Left forelimb (tissue), 1 donor: ENCODE data around the gene NBEAL1.
"Not testable (repeated sequence)": the region's sequence is repeated elsewhere in the genome, so short reads cannot be mapped to it uniquely, and the experiment has no call there.

Source experiments
- DNase-seq: peaks from one replicate; pipeline ENCODE4 v3.0.0-alpha.2; 2018; ENCODE audit warnings: low spot score

The NBEAL1 gene

DNA sequence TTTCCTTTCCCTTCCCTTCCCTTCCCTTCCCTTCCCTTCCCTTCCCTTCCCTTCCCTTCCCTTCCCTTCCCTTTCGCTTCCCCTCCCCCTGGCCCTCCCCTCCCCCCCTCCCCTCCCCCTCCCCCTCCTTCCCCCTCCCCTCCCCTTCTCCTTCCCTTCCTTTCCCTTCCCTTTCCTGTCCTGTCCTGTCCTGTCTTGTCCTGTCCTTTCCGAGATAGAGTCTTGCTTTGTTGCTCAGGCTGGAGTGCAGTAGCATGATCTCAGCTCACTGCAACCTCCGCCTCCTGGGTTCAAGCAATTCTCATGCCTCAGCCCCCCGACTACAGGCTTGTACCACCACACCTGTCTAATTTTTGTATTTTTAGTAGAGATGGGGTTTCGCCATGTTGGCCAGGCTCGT lies 24.5 kb downstream of the NBEAL1 start:
- not testable (repeated sequence) for DNase-seq

DNA sequence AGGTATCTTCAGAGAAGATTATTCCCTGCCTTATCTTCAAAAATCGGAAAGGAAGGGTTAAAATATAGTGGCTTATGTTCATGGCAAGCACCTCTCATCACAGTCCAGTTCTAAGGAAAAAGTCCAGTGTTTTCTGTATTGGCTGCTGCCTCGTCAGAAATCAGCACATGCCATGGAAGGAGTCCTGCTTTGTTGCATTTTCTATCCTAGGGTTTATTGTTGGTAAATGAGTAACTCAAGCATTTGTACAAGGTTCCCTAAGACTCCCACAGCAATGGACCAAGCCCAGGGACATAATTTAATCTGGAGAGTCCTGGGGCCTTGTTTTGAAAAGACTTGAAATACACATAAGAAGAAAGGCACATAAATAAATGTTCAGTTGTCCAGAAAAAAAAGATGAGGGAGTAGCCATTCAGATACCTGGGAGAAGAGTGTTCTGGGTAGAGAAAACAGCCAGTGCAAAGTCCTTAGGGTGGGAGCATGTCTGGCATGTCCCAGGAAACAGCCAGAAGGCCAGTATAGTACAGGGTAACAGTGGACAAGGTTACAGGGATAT lies 26.4 kb downstream of the NBEAL1 start:
- no peak for DNase-seq

DNA sequence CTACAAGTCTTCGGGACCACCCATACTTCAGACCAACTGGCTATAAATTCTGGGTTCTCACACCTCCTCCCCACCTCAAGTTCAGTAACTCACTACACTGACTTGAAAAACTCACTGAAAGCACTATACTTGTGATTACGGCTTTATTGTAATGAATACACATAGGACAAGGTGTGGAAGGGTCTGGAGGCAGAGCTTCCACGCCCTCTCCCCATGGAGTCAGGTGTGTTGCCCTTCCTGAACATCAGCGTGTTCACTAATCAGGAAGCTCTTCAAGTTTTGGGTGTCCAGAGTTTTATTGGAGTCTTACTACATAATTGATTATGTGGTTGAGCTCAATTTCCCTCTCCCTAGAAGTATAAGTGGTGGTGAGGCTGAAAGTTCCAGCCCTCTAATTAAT lies 27.5 kb downstream of the NBEAL1 start:
- no peak for DNase-seq

DNA sequence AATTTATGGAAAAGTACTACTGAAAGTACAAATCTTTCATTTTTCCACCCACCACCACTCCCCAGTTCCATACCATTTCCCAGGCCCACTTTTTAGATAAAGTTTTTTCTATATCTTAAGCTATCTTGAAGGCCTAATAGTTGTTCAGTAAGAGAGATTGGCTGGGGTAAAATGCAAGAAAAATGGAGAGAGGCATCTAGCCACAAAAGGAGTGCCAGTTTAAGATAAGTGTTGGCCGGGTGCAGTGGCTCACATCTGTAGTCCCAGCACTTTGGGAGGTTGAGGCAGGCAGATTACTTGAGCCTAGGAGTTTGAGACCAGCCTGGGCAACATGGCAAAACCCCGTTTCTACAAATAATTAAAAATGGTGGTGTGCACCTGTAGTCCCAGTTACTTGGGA lies 28.6 kb downstream of the NBEAL1 start:
- no peak for DNase-seq

DNA sequence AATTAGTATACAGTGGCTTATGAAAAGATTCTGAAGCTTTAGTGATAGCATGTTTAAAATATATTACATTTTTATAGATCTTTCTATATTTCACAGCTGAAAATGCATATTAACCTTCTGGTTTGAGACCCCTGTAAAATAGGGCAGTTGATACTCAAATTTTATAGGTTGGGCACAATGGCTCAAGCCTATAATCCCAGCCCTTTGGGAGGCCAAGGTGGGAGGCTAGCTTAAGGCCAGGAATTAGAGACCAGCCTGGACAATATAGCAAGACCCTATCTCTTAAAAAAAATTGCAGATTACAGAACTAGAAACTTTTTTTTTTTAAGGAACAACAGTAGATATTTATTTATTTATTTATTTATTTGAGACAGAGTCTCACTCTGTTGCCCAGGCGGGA lies 31.2 kb downstream of the NBEAL1 start:
- DNase-seq = no peak

DNA sequence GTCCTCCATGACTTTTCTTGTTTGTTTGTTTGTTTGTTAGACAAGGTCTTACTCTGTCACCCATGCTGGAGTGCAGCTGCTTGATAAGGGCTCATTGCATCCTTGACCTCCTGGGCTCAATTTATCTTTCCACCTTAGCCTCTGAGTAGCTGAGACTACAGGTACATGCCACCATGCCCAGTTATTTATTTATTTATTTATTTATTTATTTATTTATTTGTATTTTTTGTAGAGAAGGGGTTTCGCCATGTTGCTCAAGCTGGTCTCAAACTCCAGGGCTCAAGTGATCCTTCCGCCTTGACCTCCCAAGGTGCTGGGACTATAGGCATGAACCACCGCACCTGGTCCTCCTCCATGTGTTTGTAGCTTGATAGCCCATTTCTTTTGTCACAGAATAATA lies 37.9 kb downstream of the NBEAL1 start:
- no peak for DNase-seq

DNA sequence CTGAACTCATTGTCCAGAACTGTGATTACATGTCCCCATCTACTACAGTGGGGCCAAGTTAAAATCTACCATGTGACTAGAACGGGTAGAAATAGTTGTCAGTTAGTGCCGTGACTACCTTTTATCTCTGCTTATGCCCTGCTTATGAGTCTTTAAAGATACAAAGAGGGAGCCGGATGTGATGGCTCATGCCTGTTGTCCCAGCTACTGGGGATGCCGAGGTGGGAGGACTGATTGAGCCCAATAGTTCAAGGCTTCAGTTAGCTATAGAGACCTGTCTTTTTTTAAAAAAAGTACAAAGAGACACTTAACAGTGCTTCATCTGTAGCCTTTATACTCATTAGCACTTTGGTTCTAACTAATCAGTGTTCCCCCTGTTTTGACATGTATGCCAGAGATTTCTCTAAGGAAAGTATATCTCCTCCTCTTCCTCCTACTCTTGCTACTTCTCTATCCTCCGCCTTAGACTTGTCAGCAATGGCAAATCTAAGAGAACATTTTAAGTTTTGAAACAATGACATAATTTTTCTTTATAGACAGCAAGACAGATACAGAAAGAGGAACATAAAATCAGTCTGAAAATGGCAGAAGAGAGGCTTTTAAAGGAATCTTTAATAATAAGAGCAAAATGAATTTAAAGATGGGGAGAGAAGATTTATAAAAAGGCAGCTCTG lies 45.0 kb downstream of the NBEAL1 start:
- DNase-seq = no peak

DNA sequence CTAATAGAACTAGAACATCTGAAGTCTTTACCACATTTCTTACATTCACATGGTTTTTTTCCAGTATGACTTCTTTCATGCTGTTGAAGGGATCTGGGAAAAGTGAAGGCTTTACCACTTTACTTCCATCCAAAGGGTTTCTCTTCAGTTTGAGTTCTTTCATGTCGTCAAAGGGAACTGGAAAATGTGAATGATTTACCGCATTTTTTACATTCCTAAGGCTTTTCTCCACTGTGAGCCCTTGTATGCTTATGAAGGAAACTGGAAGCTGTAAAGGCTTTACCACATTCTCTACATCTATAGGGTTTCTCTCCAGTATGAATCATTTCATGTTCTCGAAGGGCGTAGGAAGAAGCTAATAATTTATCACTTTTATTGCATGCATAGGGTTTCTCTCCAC lies 46.7 kb downstream of the NBEAL1 start:
- DNase-seq = no peak

DNA sequence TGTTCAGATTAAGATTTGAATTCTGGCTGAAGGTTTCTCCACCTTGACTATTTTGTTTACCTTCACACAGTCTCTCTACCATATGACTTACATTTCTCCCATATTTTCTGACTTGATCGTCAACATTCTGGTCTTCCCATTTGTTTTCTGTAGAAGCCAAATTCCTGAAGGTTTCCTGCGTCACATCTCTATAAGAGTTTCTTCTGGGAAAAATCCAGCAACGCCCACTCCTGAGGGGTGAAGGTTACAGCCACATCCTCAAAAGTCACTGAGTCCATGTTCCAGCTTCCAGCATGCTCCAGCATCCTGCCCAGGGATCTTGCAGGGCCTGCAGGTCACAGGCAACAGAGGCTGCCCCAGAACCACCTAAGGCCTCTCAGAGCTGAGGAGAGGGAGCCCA lies 47.5 kb downstream of the NBEAL1 start:
- no peak for DNase-seq

DNA sequence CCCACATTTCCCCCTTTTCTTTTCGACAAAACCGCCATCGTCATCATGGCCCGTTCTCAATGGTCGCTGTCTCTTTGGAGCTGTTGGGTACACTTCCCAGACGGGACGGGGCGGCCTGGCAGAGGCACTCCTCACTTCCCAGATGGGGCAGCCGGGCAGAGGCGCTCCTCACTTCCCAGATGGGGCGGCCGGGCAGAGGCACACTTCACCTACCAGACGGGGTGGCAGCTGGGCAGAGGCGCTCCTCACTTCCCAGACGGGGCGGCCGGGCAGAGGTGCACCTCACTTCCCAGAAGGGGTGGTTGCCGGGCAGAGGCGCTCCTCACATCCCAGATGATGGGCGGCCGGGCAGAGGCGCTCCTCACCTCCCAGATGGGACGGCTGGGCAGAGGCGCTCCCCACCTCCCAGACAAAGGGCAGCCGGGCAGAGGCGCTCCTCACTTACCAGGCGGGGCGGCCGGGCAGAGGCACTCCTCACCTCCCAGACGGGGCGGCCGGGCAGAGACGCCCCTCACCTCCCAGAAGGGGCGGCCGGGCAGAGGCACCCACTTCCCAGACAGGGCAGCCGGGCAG lies 51.9 kb downstream of the NBEAL1 start:
- DNase-seq = not testable (repeated sequence)

DNA sequence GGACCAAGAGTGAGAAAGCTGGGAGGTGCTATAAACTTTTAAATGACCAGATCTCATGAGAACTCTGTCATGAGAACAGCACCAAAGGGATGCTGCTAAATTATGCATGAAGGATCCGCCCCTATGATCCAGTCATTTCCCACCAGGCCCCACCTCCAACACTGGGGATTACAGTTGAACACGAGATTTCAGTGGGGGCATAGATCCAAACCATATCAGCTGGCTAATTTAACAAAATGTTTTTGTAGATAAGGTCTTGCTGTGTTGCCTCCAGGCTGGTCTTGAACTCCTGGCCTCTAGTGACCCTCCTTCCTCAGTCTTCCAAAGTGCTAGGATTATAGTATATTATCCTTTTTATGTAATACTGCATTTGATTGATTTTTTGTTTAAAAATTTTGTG lies 56.0 kb downstream of the NBEAL1 start:
- no peak for DNase-seq

DNA sequence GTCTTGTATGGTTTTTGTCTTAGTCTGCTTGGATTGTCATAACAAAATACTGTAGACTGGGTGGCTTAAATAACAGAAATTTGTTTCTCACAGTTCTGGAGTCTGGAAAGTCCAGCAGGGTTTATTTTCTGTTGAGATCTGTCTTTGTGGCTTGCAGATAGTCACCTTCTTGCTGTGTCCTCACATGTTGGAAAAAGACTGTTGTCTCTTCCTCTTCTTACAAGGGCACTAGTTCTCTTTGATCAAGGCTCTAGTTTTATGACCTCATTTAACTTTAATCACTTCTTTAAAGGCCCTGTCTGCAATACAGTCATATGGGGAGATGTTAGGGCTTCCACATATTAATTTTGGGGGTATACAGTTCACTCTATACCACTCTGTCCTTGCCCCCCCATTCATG lies 56.5 kb downstream of the NBEAL1 start:
- DNase-seq = no peak

DNA sequence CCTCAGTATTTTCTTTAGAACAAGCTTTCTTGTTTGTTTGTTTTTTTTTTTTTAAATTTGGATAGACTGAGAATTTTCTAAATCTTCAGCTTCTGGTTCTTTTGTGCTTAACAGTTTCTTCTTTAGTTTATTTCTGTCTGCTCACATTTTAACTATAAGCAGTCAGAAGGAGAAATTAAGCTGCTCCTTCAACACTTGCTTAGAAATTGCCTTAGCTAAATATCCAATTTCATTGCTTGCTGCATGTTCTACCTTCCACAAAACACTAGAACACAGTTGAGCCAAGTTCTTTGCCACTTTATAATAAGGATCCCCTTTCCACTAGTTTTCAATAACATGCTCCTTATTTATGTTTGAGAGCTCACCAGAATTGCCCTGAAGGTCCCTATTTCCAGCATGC lies 57.7 kb downstream of the NBEAL1 start:
- no peak for DNase-seq

DNA sequence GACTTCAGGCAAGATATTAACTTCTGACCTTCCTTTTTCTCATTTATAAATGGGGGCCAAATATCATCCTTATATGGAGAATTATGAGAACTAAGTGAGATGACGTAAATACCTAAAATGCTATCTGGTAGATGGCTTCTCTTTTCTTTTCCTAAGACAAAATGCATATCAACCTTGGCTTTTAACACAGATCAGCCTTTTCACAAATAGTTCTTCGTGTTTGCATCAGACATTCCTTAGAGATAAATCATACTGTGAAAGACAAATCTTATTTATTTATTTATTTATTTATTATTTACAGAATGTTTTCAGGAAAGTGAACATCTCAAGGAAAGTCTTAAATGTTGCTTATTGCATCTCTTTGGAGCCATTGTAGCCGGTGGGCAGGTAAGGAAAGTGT lies 62.8 kb downstream of the NBEAL1 start:
- no peak for DNase-seq

DNA sequence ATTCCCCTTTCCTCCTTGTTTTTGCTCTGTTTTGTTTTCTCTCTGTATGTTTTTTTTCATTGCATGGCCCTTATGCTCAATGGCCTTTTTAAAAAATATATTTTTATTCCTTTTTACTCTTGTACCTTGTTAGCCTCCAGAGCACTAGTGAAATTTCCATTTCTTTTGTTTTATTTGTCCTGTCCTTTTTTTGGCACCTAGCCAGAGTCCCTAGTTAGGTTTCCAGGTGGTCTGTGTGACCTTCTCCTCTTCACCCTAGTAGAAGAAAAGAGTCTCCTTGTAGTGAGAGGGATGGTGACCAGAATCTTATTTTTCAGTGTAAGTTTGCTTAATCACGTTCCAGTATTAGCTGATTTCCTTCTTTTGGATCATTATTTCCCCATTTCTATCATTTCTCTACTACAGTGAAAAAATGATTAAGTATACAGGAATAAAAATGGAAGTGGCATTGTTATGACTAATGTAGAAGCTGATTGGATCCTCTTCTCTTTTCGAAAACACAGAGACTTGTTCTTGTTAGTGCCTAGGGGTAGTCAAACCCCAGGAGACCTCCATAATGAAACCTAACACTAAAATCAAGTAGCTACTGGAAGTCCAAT lies 65.9 kb downstream of the NBEAL1 start:
- DNase-seq = no peak

DNA sequence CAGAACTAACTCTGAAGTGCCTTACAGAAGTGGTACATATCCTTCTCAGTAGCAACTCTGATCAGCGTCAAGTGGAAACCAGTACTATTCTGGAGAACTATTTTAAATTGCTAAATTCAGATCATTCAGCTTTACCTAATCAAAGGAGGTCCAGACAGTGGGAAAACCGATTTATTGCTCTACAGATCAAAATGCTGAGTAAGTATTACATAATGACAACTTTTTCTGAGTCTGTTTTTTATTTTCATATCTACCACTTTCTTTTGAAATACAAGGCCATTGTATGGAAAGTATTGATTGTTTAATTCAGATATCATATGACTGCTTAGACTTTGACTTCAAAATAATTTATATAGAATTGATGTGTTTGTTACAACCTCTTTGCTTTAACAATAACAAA lies 68.7 kb downstream of the NBEAL1 start:
- no peak for DNase-seq

DNA sequence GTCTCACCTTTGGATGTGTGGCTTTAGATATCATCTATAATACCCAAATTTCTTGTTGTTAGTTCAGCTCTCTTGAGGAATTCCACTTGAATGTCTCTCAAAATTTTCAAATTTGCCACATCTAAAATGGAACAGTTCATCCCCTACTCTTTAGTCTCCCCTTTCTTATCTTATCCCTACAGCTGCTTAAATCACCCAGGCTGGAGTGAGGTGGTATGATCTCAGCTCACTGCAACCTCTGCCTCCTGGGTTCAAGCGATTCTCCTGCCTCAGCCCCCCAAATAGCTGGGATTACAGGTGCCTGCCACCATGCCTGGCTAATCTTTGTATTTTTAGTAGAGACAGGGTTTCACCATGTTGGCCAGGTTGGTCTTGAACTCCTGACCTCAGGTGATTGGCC lies 71.7 kb downstream of the NBEAL1 start:
- not testable (repeated sequence) for DNase-seq

DNA sequence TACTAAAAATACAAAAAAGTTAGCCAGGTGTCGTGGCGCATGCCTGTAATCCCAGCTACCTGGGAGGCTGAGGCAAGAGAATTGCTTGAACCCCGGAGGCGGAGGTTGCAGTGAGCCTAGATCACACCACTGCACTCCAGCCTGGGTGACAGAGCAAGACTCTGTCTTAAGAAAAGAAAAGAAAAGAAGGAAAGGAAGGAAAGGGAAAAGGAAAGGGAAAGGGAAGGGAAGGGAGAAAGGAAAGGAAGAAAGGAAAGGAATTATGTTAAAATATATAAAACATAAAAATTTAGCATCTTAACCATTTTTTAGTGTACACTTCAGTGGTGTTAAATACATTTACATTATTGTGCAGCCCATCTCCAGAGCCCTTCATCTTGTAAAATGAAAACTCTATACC lies 76.0 kb downstream of the NBEAL1 start:
- not testable (repeated sequence) for DNase-seq

DNA sequence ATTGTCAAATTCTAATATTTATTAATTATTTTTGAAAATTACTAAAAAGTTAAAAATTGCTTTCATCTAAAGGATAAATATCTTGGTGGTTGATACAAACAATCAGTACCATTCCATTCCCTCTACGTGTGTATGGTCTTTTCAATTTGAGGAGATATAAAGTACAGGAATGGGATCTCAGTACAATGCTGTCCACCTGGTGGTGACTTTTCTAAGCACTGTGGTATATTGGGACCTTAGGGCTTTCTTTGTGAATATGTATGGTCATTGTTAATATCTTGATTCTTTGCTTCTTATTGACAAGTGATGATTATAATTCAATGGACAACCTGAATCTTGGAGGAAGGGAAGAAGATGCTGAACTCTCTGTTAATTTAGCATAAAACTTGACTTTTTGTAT lies 83.1 kb downstream of the NBEAL1 start:
- no peak for DNase-seq

DNA sequence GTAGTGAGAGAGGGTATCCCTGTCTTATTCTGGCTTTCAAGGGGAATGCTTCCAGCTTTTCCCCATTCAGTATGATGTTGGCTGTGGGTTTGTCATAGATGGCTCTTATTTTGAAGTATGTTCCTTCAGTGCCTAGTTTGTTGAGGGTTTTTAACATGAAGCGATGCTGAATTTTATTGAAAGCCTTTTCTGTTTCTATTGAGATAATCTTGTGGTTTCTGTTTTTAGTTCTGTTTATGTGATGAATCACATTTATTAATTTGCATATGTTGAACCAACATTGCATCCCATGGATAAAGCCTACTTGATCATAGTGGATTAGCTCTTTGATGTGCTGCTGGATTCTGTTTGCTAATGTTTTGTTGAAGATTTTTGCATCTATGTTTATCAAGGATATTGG lies 87.7 kb downstream of the NBEAL1 start:
- DNase-seq = not testable (repeated sequence)

DNA sequence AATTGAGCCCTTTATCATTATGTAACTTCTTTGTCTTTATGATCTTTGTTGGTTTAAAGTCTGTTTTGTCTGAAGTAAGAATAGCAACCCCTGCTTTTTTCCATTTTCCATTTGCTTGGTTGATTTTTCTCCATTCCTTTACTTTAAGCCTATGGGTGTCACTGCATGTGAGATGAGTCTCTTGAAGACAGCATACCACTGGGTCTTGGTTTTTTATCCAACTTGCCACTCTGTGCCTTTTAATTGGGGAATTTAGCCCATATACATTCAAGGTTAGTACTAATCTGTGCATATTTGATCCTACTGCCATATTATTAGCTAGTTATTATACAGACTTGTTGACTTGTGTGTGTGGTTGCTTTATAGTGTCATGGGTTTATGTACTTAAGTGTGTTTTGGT lies 89.6 kb downstream of the NBEAL1 start:
- no peak for DNase-seq

DNA sequence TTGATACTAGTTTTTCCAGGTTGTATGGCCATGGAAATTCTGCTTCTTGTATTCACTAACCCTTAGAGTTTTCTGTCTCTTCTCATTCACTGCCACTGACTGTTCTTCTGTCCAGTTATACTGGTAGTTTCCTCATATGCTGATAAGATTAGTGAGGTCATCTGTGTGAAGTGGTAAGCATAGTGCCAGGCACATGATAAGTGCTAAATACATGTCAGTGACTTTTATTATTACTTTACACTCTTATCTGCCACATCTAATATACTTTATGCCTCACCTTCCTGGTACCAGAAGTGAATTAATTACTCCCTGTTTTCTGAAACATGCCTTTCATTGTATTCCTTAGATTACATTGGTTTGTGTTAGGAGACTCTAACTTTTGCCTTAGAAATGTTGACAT lies 91.3 kb downstream of the NBEAL1 start:
- DNase-seq = no peak

DNA sequence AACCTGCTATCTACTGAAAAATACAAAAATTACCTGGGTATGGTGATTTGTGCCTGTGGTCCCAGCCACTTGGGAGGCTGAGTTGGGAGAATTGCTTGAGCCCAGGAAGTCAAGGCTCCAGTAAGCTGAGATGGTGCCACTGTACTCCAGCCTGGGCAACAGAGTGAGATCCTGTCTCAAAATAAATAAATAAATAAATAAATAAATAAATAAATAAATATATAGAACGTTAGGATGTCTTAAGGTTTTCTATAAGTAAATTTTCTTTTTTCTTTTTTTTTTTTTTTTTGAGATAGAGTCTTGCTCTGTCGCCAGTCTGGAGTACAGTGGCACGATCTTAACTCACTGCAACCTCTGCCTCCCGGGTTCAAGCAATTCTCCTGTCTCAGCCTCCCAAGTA lies 95.8 kb downstream of the NBEAL1 start:
- DNase-seq = not testable (repeated sequence)

DNA sequence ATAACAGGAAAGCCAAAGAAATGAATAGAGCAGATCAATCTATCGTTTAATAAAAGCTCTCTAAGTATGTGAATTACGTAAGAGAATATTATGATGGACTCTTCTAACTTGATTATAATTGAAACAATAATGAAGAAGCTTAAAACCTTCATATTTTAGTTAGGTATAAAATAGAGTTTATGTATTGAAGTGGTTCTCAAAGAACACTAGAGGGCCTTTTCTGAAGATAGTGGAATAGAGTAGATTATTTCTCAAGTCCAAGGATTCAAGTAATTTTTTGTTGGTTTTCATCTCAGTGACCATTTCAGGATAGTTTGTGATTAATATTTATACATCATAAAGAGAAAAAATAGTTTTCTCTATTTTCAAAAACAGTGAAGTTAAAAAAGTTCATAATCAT lies 97.7 kb downstream of the NBEAL1 start:
- DNase-seq = no peak
